ENCODE results near the gene STK39.

- TF ChIP-seq POLR2A (IDR thresholded peaks at IDR 0.05): no peak
- no peak for TF ChIP-seq CTCF (IDR thresholded peaks at IDR 0.05)
These were observed 292.9 kb downstream of the STK39 start for GRCh38 chr2:167954495-167954894.

Measured in heart left ventricle (tissue), 13 donors.